HEK293 (cell line): Measurements from ENCODE around the gene BYSL.

ENCODE experiments used
- CTCF ChIA-PET: fragments of 350-600 bp; formaldehyde crosslinking; extraction: SDS; loops from one replicate; lab custom pipeline; 2021; ENCODE audit warnings: antibody characterized with exemption; lab: Yijun Ruan, JAX
- POLR2A ChIA-PET: fragments of 300-600 bp; formaldehyde crosslinking; extraction: SDS; loops from one replicate; lab custom pipeline; 2020; ENCODE audit warnings: antibody characterized with exemption, inconsistent platforms; lab: Yijun Ruan, JAX
- H3K27ac ChIP-seq: fragments of 200-500 bp; sonication (Bioruptor generic); 2 replicates; pipeline ENCODE4 v1.5.1; 2014; ENCODE audit warnings: low read depth, low read length, control low read depth, inconsistent platforms; ENCODE audit errors: extremely low read depth
- H3K36me3 ChIP-seq, 2 experiments: fragments of 200-500 bp in 1 of 2; sonication (Bioruptor generic) in 1 of 2; 1 replicate in 1 of 2; 2 replicates in 1 of 2; pipeline ENCODE4 v1.5.1; 2014 to 2017; ENCODE audit warnings: inconsistent platforms in 2 of 2, low read length in 2 of 2; ENCODE audit not compliant: control insufficient read depth in 2 of 2, insufficient read depth in 1 of 2
- H3K4me1 ChIP-seq: fragments of 200-500 bp; sonication (Bioruptor generic); 2 replicates; pipeline ENCODE4 v1.5.1; 2014; ENCODE audit warnings: mild to moderate bottlenecking, low read length, inconsistent platforms; ENCODE audit not compliant: control insufficient read depth, insufficient read depth
- H3K4me3 ChIP-seq: 2 replicates; pipeline ENCODE4 v1.5.1; 2011; ENCODE audit warnings: low read depth, mild to moderate bottlenecking, control low read depth, low read length, moderate library complexity
- H3K9me3 ChIP-seq: fragments of 200-500 bp; sonication (Bioruptor generic); 2 replicates; pipeline ENCODE4 v1.5.1; 2014; ENCODE audit warnings: low read depth, low read length, inconsistent platforms; ENCODE audit not compliant: control insufficient read depth, insufficient read depth
- ELK4 ChIP-seq: IDR thresholded peaks from 2 replicates; pipeline ENCODE4 v1.6.1; 2011; ENCODE audit warnings: mild to moderate bottlenecking, low read depth, low read length, borderline replicate concordance
- KLF8 ChIP-seq: fragments of 450-650 bp; formaldehyde crosslinking; IDR thresholded peaks from 2 replicates; pipeline ENCODE4 v1.5.1; 2016; ENCODE audit warnings: missing biosample characterization, missing genetic modification characterization
- OSR2 ChIP-seq: fragments of 450-650 bp; formaldehyde crosslinking; IDR thresholded peaks from 2 replicates; pipeline ENCODE4 v1.5.1; 2016; ENCODE audit warnings: missing biosample characterization, missing genetic modification characterization
- PATZ1 ChIP-seq: fragments of 450-650 bp; formaldehyde crosslinking; IDR thresholded peaks from 2 replicates; pipeline ENCODE4 v1.5.1; 2016; ENCODE audit warnings: missing biosample characterization, missing genetic modification characterization
- SCRT1 ChIP-seq: fragments of 450-650 bp; formaldehyde crosslinking; IDR thresholded peaks from 2 replicates; pipeline ENCODE4 v1.5.1; 2016; ENCODE audit warnings: missing biosample characterization, missing genetic modification characterization, borderline replicate concordance
- ZBTB48 ChIP-seq: fragments of 450-650 bp; formaldehyde crosslinking; IDR thresholded peaks from 2 replicates; pipeline ENCODE4 v1.5.1; 2016; ENCODE audit warnings: missing biosample characterization, missing genetic modification characterization
- ZBTB7A ChIP-seq: fragments of 450-650 bp; formaldehyde crosslinking; IDR thresholded peaks from 2 replicates; pipeline ENCODE4 v1.5.1; 2016; ENCODE audit warnings: low read depth, missing biosample characterization, missing genetic modification characterization
- ZNF274 ChIP-seq, 2 experiments: fragments of 200-500 bp in 1 of 2; fragments of 450-650 bp in 1 of 2; sonication (Bioruptor generic) in 1 of 2; formaldehyde crosslinking in 1 of 2; IDR thresholded peaks; 2 replicates each; pipeline versions ENCODE4 v1.5.1 to v1.6.1; 2014 to 2016; ENCODE audit warnings: borderline replicate concordance in 1 of 2, inconsistent platforms in 1 of 2, low read length in 1 of 2, missing biosample characterization in 1 of 2, missing genetic modification characterization in 1 of 2
- ZNF302 ChIP-seq: fragments of 450-650 bp; formaldehyde crosslinking; IDR thresholded peaks from 2 replicates; pipeline ENCODE4 v1.5.1; 2016; ENCODE audit warnings: missing biosample characterization, missing genetic modification characterization, low read depth
- ZNF311 ChIP-seq: fragments of 450-650 bp; formaldehyde crosslinking; IDR thresholded peaks from 2 replicates; pipeline ENCODE4 v1.5.1; 2017; ENCODE audit warnings: missing biosample characterization, missing genetic modification characterization, borderline replicate concordance
- ZNF423 ChIP-seq: fragments of 450-650 bp; formaldehyde crosslinking; IDR thresholded peaks from 2 replicates; pipeline ENCODE4 v1.5.1; 2016; ENCODE audit warnings: missing biosample characterization, missing genetic modification characterization
- ZNF600 ChIP-seq: fragments of 450-650 bp; formaldehyde crosslinking; IDR thresholded peaks from 2 replicates; pipeline ENCODE4 v1.5.1; 2016; ENCODE audit warnings: missing biosample characterization, missing genetic modification characterization
- ZSCAN16 ChIP-seq: fragments of 450-650 bp; formaldehyde crosslinking; IDR thresholded peaks from 2 replicates; pipeline ENCODE4 v1.5.1; 2016; ENCODE audit warnings: missing biosample characterization, missing genetic modification characterization

BYSL gene

GRCh38 chr6:41936073-41936837, 15.0 kb downstream of the BYSL start (continued):
- TF ChIP-seq ELK4 (no peak), ZNF423 (tag by site-specific recombination) (no peak), PATZ1 (peak; percentile 67), ZBTB7A (tag by site-specific recombination) (no peak), ZNF600 (peak; percentile 27; the same call in 1 of the 2 replicates)

GRCh38 chr6:41937472-41937860, 16.2 kb downstream of the BYSL start:
- H3K4me1 ChIP-seq, result peaks cover 20% of the 10 kb centered on the region
- POLR2A ChIA-PET, result interaction anchor here (0.6 to 3.3 kb wide), 4 partner anchors 16 to 821 kb away, joined by 3 to 20 read pairs (median 11); partner anchors contain the start of genes BYSL and MED20
- TF ChIP-seq ZNF302 (no peak), ZNF423 (tag by site-specific recombination) (no peak), ZNF600 (0 out of 2 replicates have a peak, but pooled peaks have one; percentile 20), KLF8 (no peak)
- no peak overlapping the region for H3K4me3 ChIP-seq
- no peaks in the 10 kb centered on the region for H3K9me3 ChIP-seq
- no peak overlapping the region for H3K27ac ChIP-seq
- peaks cover 8 to 60% of the 10 kb centered on the region in 2 experiments for H3K36me3 ChIP-seq
- CTCF ChIA-PET, result interaction anchor here (1.0 to 13.4 kb wide), 10 partner anchors 12 to 155 kb away, joined by 3 to 160 read pairs (median 8); partner anchors contain the start of genes BYSL, MED20 and TOMM6

GRCh38 chr6:41937861-41938574, 16.7 kb downstream of the BYSL start:
- Histone ChIP-seq H3K36me3 (peaks cover 8 to 54% of the 10 kb centered on the region in 2 experiments), H3K9me3 (no peaks in the 10 kb centered on the region), H3K4me1 (peaks cover 20% of the 10 kb centered on the region), H3K4me3 (no peak overlapping the region), H3K27ac (no peak overlapping the region)
- ChIA-PET POLR2A (interaction anchor here (0.6 to 3.3 kb wide), 4 partner anchors 10 to 820 kb away, joined by 3 to 19 read pairs (median 6); partner anchors contain the start of genes BYSL and MED20), CTCF (interaction anchor here (1.0 to 13.4 kb wide), 13 partner anchors 12 to 276 kb away, joined by 3 to 160 read pairs (median 8); partner anchors contain the start of genes BYSL, MED20 and TOMM6)
- TF ChIP-seq ZBTB48 (0 out of 2 replicates have a peak, but pooled peaks have one; percentile 32), ZNF274 (IDR thresholded peaks at IDR 0.05; ENCODE audit: low read length) (no peak), ZNF274 (tag by site-specific recombination; IDR thresholded peaks at IDR 0.05; ENCODE audit: borderline replicate concordance) (no peak), ZNF311 (tag by site-specific recombination) (no peak), ZSCAN16 (tag by site-specific recombination) (no peak), SCRT1 (tag by site-specific recombination) (no peak), OSR2 (tag by site-specific recombination) (peak; percentile 91)
